Measurements from ENCODE around the gene ERGIC1.

ERGIC1 gene

GRCh38 chr5:172866802-172867748, 33.0 kb downstream of the ERGIC1 start:
- no peak for DNase-seq (ENCODE audit: low spot score)

GRCh38 chr5:172867761-172868435, 33.8 kb downstream of the ERGIC1 start:
- no peak for DNase-seq (ENCODE audit: low spot score)

- peak; percentile 12 for DNase-seq (ENCODE audit: low spot score)
Observed at GRCh38 chr5:172868436-172868923, 34.4 kb downstream of the ERGIC1 start.

GRCh38 chr5:172868924-172869591, 35.0 kb downstream of the ERGIC1 start:
- peak; percentile 3 for DNase-seq (ENCODE audit: low spot score)

GRCh38 chr5:172869691-172870090, 35.6 kb downstream of the ERGIC1 start:
- no peak for DNase-seq (ENCODE audit: low spot score)

GRCh38 chr5:172870291-172870714, 36.3 kb downstream of the ERGIC1 start:
- no peak for DNase-seq (ENCODE audit: low spot score)

GRCh38 chr5:172870715-172871461, 36.8 kb downstream of the ERGIC1 start:
- DNase-seq (ENCODE audit: low spot score) = no peak

- DNase-seq (ENCODE audit: low spot score) = no peak
Observed at GRCh38 chr5:172871536-172871935, 37.5 kb downstream of the ERGIC1 start.

- no peak for DNase-seq (ENCODE audit: low spot score)
Observed at GRCh38 chr5:172871982-172872381, 37.9 kb downstream of the ERGIC1 start.

GRCh38 chr5:172872997-172873491, 39.0 kb downstream of the ERGIC1 start:
- DNase-seq (ENCODE audit: low spot score) = no peak

- no peak for DNase-seq (ENCODE audit: low spot score)
Observed at GRCh38 chr5:172873513-172873912, 39.5 kb downstream of the ERGIC1 start.

GRCh38 chr5:172874647-172875504, 40.8 kb downstream of the ERGIC1 start:
- DNase-seq (ENCODE audit: low spot score) = no peak

- DNase-seq (ENCODE audit: low spot score) = no peak
Observed at GRCh38 chr5:172875505-172876279, 41.6 kb downstream of the ERGIC1 start.

- no peak for DNase-seq (ENCODE audit: low spot score)
Observed at GRCh38 chr5:172876578-172876977, 42.5 kb downstream of the ERGIC1 start.

GRCh38 chr5:172877466-172878260, 43.6 kb downstream of the ERGIC1 start:
- no peak for DNase-seq (ENCODE audit: low spot score)

- no peak for DNase-seq (ENCODE audit: low spot score)
Observed at GRCh38 chr5:172878585-172878932, 44.5 kb downstream of the ERGIC1 start.

- no peak for DNase-seq (ENCODE audit: low spot score)
Observed at GRCh38 chr5:172878933-172879752, 45.1 kb downstream of the ERGIC1 start.
